Measurements from ENCODE around the gene PNRC1.

DNA sequence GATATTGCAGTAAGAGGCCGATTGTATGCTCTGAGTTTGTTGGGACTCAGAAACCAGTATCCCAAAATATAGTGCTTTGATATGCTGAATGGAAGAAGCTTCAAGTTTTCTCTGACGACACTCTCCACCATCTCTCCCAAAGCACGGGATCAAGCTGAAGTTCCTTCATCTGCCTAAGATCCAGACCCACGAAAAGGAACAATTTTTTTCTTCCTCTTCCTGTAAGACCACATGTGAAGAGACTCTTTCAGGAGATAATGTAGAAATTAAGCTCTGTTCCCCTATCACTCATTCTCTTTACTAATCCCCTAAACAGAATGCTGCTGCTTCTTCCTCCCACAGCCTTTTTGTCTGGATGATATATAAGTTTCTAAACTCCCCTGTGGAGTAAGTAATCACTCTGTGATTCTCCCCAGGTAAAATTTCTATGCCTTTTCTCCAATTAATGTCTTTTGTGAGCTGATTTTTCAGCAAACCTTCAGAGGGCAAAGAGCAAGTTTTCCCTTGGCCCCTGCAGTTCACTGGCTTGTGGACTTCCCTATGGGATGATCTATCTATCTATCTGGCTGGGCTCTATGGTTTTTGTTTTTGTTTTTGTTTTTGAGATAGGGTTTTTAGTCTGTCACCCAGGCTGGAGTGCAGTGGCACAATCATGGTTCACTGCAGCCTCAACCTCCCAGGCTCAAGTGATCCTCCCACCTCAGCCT is 13.5 kb upstream of the PNRC1 start:
- TF ChIP-seq GATA2 (IDR thresholded peaks at IDR 0.05; ENCODE audit: low read depth, low read length) (no peak), GATA3 (IDR thresholded peaks at IDR 0.05; ENCODE audit: low read depth, low read length) (no peak)

Data from SH-SY5Y (cell line).